ELF-1 (cell line): ENCODE results near the gene RABL2B.

ENCODE experiments used
- DNase-seq: peaks from one replicate; pipeline ENCODE4 v3.0.0-alpha.2; 2016; ENCODE audit warnings: low read depth, low spot score

Gene RABL2B

DNA sequence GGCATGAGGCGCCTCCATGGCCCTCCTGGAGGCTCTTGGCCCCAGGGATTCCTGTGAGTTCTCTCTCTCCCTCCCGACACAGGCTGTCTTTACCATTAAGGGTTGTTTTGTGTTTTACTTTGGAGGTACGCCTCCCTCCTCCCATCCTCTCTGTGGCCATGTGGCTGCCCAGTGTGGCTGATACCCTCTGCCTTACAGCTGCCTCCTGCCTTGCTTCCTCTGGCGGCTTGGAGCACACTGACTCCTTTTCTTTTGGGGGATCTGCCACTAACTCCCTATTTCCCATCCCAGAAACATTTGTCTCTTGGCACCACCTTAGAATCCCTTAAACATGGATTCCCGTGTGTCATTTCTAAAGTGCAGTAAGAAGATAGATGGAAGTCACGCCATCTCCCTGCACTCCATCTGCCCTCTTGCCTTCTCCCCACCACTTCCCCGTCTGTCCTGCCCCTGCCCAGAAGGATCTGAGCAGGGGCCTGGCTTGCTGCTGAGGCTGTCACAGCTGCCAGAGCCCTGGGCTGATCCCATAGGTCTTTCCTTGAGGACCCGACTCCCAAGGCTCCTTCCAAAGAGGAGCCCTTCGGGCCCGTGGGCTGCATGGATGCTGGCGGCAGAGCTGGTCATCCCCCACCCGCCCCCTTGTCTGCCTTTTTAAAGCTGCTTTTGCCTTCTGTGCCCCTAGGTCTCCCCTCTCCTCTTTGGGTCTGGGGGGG is 60.6 kb downstream of the RABL2B start:
- no peak for DNase-seq

DNA sequence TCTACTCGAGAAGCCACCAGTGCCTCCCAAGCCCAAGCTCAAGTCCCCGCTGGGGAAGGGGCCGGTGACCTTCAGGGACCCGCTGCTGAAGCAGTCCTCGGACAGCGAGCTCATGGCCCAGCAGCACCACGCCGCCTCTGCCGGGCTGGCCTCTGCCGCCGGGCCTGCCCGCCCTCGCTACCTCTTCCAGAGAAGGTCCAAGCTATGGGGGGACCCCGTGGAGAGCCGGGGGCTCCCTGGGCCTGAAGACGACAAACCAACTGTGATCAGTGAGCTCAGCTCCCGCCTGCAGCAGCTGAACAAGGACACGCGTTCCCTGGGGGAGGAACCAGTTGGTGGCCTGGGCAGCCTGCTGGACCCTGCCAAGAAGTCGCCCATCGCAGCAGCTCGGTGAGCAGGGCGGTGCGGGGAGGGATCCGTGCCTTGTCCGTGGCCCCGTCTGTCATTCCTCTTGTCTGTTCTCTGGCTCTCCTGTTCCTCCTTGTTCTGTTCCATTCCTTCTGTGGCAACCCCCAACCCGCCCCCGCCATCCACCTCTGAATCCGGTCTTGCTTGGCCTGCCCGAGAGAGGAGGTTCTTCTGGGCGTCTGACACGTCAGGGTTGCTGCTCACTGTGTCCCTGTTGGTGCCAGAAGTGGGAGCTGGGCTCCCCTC is 61.3 kb downstream of the RABL2B start:
- no peak for DNase-seq

DNA sequence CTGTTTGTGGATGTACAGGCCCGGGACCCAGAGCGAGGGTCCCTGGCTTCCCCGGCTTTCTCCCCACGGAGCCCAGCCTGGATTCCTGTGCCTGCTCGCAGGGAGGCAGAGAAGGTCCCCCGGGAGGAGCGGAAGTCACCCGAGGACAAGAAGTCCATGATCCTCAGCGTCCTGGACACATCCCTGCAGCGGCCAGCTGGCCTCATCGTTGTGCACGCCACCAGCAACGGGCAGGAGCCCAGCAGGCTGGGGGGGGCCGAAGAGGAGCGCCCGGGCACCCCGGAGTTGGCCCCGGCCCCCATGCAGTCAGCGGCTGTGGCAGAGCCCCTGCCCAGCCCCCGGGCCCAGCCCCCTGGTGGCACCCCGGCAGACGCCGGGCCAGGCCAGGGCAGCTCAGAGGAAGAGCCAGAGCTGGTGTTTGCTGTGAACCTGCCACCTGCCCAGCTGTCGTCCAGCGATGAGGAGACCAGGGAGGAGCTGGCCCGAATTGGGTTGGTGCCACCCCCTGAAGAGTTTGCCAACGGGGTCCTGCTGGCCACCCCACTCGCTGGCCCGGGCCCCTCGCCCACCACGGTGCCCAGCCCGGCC is 62.1 kb downstream of the RABL2B start:
- DNase-seq: no peak

DNA sequence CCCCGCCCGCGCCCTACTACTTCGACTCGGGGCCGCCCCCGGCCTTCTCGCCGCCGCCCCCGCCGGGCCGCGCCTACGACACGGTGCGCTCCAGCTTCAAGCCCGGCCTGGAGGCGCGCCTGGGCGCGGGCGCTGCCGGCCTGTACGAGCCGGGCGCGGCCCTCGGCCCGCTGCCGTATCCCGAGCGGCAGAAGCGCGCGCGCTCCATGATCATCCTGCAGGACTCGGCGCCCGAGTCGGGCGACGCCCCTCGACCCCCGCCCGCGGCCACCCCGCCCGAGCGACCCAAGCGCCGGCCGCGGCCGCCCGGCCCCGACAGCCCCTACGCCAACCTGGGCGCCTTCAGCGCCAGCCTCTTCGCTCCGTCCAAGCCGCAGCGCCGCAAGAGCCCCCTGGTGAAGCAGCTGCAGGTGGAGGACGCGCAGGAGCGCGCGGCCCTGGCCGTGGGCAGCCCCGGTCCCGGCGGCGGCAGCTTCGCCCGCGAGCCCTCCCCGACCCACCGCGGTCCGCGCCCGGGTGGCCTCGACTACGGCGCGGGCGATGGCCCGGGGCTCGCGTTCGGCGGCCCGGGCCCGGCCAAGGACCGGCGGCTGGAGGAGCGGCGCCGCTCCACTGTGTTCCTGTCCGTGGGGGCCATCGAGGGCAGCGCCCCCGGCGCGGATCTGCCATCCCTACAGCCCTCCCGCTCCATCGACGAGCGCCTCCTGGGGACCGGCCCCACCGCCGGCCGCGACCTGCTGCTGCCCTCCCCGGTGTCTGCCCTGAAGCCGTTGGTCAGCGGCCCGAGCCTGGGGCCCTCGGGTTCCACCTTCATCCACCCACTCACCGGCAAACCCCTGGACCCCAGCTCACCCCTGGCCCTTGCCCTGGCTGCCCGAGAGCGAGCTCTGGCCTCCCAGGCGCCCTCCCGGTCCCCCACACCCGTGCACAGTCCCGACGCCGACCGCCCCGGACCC is 62.9 kb downstream of the RABL2B start:
- DNase-seq: no peak

DNA sequence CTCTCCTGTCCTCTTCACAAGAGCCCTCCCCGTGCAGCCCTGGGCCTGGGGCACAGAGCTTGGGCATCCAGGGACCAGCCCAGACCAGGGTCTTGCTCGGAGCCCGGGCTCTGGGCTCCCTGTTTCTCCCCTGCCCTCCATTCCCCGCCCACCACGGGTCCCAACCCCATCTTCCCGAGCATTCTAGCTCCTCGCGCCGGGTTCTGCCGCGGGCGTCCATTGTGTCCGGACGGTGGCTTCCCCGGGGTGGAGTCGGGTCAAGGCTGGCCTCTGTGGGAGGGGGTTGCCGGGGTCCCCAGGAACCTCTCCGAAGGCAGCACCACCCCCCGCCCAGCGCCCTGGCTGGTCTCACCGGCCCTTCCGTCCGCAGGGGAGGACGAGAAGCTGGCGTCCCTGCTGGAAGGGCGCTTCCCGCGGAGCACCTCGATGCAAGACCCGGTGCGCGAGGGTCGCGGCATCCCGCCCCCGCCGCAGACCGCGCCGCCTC is 63.6 kb downstream of the RABL2B start:
- no peak for DNase-seq

DNA sequence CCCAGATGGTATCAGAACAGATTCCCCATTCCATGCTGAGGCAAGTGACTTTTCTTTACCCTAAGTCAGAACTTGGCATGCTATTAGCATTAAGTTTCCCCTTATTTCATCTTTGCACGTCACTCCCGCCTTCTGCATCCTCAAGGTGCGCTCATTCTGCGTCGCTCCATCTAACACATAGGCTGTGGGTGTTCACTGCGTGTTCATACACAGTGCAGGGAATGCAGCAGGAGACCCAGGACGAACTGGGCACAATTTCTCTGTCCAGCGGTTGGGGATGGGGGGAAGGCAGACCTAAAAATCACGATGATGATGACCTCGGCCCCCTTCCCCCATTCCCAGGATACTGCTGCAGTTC is 65.1 kb downstream of the RABL2B start:
- no peak for DNase-seq

DNA sequence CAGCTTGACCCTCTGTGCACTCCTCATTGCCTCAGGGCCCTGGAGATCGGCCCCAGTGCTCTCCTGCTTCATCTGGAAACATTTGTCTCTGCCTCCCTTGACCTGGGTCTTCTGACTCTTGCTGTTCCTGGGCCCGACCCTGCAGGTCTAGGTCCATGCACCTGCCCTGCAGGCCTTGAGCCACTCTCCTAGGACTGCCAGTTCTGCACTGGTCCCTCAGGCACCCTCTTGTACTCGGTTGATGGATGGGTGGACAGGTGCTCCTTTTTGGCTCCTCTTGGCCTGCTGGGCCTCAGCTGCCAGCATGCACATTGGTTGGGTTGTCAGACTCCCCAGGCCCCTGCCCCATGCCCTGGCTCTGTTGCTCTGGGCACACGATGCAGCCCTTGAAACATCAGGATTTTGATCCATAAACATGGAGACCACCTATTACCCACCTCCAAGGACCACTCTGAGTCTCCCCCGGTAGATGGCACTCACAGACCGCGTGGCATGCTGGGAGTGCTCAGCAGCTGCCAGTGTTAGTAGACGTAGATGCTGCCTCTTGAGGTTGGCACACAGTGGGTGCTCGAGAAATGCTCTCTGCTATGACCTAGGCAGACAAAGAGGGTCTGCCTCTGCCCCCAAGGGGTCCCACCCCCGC is 65.6 kb downstream of the RABL2B start:
- DNase-seq: no peak
